Retinal pigment epithelial cell (primary cell): Measurements from ENCODE around the gene KRTAP9-3.
"Not testable (repeated sequence)": the region's sequence is repeated elsewhere in the genome, so short reads cannot be mapped to it uniquely, and the experiment has no call there.

Experiments used
- DNase-seq: peaks from one replicate; pipeline ENCODE4 v3.0.0-alpha.2; 2010; ENCODE audit warnings: low read depth
- H3K4me3 ChIP-seq: 2 replicates; pipeline ENCODE4 v1.5.1; 2011; ENCODE audit warnings: mild to moderate bottlenecking, low read length, control low read depth, moderate library complexity
- CTCF ChIP-seq: conservative IDR thresholded peaks from 2 replicates; pipeline ENCODE4 v1.5.1; 2011; ENCODE audit warnings: low read depth, low read length, control low read depth, inconsistent platforms

KRTAP9-3 gene

DNA sequence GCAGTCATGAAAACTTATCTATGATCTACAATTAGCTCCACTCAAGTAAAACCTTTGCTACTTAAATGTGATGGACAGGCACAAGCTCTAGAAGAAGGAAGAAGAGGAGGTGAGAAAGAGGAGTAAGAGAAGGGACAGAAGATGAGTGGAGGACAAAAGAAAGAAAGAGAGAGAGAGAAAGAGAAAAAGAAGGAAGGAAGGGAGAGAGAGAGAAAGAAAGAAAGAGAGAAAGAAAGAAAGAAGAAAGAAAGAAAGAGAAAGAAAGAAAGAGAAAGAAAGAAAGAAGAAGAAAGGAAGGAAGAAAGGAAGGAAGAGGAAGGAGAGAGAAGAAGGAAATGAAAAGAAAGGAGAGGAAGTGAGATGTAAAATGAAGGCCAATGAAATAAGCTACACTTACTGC lies 2.2 kb upstream of the KRTAP9-3 start:
- TF ChIP-seq CTCF = no peak
- H3K4me3 ChIP-seq = no peak overlapping the region
- DNase-seq = no peak

DNA sequence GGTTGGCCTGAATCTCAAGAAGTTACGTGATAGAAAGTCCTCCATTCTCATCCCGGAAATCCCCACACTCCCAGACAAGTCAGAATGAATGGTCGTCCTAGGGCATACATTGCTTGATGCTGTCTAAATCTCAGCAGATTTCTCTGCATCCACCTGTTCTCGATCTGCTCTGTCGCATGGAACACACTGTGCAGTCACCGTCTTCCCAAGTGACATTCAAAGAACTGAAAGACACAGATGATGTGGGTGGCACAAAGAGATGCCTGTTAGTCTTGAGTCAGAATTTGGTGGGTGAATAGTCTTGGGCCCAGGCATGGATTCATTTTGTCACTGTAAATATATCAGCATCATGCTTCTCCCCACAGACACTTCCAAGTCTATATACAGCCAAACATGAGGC lies 518 bp upstream of the KRTAP9-3 start:
- TF ChIP-seq CTCF = no peak
- no peak overlapping the region for H3K4me3 ChIP-seq
- DNase-seq = no peak

- H3K4me3 ChIP-seq = not testable (repeated sequence)
These were observed 4.9 kb downstream of the KRTAP9-3 start for GRCh38 chr17:41237116-41237515.

GRCh38 chr17:41237949-41238437 lies 5.7 kb downstream of the KRTAP9-3 start, which contains the start of gene KRTAP9-8:
Gene KRTAP9-8, plus strand, starts transcription at chr17:41237999. Its CDS starts 53 bp downstream, at chr17:41238052.
- not testable (repeated sequence) for DNase-seq, H3K4me3 ChIP-seq

More at GRCh38 chr17:41237116-41237515, 4.9 kb downstream of the KRTAP9-3 start:
- DNase-seq = not testable (repeated sequence)

DNA sequence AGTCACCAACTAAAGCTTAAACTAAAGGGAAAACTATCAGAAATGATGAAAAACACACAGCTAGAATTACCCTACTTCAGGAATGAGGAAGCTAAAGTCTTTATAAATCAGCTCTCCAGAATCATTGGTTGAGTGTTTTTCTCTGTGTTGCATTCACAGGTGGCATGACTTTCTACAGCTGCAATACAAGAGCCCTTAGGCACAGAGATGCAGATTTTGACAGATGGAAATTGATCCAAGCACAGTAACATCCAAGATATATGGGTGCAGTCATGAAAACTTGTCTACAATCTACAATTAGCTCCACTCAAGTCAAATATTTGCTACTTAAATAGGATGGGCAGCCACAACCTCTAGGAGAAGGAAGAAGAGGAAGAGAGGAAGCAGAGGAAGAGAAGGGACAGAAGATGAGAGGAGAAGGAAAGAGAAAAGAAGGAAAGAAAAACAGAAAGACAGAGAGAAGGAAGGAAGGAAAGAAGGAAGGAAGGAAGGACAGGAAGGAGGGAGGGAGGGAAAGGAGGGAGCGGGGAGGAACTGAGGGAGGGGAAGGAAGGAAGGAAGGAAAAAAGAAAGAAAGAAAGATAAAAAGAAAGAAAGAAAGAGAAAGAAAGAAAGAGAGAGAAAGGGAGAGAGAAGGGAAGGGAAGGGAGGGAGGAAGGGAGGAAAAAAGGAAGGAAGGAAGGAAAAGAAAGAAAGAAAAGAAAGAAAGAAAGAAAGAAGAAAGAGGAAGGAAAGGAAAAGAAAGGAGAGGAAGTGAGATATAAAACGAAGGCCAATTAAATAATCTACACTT lies 14.9 kb downstream of the KRTAP9-3 start:
- not testable (repeated sequence) for H3K4me3 ChIP-seq, DNase-seq

DNA sequence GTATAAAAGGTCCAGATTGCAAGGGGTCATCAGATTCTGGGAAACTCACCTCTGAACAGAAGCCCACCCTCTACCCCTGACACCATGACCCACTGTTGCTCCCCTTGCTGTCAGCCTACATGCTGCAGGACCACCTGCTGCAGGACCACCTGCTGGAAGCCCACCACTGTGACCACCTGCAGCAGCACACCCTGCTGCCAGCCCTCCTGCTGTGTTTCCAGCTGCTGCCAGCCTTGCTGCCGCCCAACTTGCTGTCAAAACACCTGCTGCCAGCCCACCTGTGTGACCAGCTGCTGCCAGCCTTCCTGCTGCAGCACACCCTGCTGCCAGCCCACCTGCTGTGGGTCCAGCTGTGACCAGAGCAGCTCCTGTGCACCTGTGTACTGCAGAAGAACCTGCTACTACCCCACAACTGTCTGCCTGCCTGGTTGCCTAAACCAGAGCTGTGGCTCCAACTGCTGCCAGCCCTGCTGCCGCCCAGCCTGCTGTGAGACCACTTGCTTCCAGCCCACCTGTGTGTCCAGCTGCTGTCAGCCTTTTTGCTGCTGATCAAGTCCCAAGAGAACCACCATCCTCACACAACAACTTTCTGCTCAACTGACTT lies 17.5 kb downstream of the KRTAP9-3 start, which contains the start of gene KRTAP9-4:
TSS of gene KRTAP9-4 (plus strand) at position 51 of the 604 bp plus-strand sequence. CDS start at position 85, 34 bp downstream.
- H3K4me3 ChIP-seq = not testable (repeated sequence)

GRCh38 chr17:41251261-41251660 lies 19.0 kb downstream of the KRTAP9-3 start:
- H3K4me3 ChIP-seq = no peak overlapping the region
- TF ChIP-seq CTCF = no peak
- DNase-seq = no peak

More for the DNA sequence above, 17.5 kb downstream of the KRTAP9-3 start, which contains the start of gene KRTAP9-4:
- not testable (repeated sequence) for DNase-seq

DNA sequence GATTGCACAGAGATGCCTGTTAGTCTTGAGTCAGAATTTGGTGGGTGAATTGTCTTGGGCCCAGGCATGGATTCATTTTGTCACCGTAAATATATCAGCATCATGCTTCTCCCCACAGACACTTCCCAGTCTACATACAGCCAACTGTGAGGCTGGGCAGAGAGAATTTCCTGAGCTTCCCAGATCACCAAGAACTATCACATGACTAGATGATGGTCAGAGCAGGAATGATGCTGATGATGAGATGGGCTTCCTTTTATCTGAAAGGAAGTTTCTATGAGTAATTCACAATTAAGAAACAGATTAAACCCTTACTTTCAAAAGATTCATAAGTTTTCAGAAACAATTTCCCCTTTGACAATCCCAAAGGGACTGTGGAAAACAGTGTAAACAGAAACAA lies 22.6 kb downstream of the KRTAP9-3 start:
- TF ChIP-seq CTCF = no peak
- no peak overlapping the region for H3K4me3 ChIP-seq
- DNase-seq = no peak

DNA sequence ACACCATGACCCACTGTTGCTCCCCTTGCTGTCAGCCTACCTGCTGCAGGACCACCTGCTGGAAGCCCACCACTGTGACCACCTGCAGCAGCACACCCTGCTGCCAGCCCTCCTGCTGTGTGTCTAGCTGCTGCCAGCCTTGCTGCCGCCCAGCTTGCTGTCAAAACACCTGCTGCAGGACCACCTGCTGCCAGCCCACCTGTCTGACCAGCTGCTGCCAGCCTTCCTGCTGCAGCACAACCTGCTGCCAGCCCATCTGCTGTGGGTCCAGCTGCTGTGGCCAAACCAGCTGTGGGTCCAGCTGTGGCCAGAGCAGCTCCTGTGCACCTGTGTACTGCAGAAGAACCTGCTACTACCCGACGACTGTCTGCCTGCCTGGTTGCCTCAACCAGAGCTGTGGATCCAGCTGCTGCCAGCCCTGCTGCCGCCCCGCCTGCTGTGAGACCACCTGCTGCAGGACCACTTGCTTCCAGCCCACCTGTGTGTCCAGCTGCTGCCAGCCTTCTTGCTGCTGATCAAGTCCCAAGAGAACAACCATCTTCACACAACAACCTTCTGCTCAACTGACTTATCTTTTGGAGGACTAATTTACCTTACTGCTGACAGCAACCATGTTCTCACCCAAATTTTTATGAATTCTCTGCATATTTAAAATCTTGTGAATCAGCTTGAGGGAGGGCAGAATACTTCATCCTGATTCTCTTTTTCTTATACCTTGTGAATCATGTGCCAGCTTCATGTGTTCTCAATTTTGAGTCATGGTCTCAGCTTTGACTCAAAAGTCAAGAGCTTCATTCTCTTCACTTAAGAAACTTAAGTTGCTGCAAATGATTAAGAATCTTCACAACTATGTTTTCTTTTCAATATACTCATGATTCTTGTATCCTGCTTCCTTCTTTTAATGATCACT lies 23.4 kb downstream of the KRTAP9-3 start, which contains the start of gene KRTAP9-9:
TSS of gene KRTAP9-9 (plus strand) at position 4 of the 910 bp plus-strand sequence.
- H3K4me3 ChIP-seq, DNase-seq: not testable (repeated sequence)
